Measurements from ENCODE around the gene CALU. TPM values are rescaled to one million over a fixed set of nuclear protein-coding genes. Genes with fewer than 3 reads are reported as not detected.

Gene CALU
- total and polyA plus RNA-seq, 9 donors: 38.9 to 187 (median 71.0) TPM

DNA sequence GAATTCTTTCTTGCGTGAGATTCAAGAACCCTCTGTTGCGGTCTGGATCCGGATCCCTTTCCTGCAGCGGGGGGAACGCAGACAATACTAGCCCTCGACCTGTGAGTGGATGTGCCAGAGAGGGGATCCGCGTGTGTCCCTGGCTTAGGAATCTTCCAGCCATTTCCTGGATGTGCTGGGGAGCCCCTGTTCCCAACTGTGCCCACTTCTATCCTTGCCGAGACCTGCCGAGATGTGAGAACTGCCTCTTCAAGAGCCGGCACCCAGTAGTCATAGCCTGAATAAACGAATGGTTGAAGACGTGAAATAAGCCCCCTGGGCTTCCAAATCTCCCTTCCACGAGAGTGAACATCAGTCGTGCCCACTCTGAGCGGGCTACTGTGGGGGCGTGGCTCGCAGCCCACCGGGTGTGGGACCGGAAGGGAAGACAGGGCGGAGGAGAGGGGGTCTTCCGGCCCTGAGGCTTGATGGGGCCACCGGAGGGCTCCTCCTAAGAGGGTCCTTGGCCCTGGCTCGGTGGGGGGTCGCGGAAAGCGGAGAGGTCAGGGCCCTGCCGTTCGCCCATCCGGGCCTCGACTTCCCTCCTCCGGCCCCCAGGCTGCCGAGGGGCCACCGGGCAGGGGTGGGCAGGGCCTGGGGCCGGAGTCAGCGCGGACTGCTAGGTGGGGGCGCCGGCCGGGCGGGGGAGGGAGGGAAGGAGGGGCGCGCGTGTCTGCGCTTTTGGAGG lies 51.3 kb downstream of the CALU start:
- intact Hi-C loops (cut with DNase I): loop anchor here in 1 of 4 donors (2.0 kb wide), 1 partner anchor 40 kb away; the partner anchor contains the start of gene FLNC
- H3K4me3 ChIP-seq: peak overlapping the region; percentile 70
- no peaks in the 10 kb centered on the region for H3K36me3 ChIP-seq
- 8 to 21% (median 18%) methylated on average over 25 to 45 of the region's 45 CpGs for WGBS, 3 donors
- no peak for TF ChIP-seq EP300 (IDR thresholded peaks at IDR 0.05)
- TF ChIP-seq POLR2A (IDR thresholded peaks at IDR 0.05): no peak
- TF ChIP-seq, protein P1, sequence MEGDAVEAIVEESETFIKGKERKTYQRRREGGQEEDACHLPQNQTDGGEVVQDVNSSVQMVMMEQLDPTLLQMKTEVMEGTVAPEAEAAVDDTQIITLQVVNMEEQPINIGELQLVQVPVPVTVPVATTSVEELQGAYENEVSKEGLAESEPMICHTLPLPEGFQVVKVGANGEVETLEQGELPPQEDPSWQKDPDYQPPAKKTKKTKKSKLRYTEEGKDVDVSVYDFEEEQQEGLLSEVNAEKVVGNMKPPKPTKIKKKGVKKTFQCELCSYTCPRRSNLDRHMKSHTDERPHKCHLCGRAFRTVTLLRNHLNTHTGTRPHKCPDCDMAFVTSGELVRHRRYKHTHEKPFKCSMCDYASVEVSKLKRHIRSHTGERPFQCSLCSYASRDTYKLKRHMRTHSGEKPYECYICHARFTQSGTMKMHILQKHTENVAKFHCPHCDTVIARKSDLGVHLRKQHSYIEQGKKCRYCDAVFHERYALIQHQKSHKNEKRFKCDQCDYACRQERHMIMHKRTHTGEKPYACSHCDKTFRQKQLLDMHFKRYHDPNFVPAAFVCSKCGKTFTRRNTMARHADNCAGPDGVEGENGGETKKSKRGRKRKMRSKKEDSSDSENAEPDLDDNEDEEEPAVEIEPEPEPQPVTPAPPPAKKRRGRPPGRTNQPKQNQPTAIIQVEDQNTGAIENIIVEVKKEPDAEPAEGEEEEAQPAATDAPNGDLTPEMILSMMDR (IDR thresholded peaks at IDR 0.05): no peak
- H3K4me1 ChIP-seq (ENCODE audit: insufficient read depth): peaks cover 4% of the 10 kb centered on the region
- DNase-seq: peak in 4 of 5 donors; percentile 29 to 50 (median 37)
- no peaks in the 10 kb centered on the region for H3K9me3 ChIP-seq
- H3K27me3 ChIP-seq: no peaks in the 10 kb centered on the region
- peak overlapping the region; percentile 23 to 39 for H3K27ac ChIP-seq

DNA sequence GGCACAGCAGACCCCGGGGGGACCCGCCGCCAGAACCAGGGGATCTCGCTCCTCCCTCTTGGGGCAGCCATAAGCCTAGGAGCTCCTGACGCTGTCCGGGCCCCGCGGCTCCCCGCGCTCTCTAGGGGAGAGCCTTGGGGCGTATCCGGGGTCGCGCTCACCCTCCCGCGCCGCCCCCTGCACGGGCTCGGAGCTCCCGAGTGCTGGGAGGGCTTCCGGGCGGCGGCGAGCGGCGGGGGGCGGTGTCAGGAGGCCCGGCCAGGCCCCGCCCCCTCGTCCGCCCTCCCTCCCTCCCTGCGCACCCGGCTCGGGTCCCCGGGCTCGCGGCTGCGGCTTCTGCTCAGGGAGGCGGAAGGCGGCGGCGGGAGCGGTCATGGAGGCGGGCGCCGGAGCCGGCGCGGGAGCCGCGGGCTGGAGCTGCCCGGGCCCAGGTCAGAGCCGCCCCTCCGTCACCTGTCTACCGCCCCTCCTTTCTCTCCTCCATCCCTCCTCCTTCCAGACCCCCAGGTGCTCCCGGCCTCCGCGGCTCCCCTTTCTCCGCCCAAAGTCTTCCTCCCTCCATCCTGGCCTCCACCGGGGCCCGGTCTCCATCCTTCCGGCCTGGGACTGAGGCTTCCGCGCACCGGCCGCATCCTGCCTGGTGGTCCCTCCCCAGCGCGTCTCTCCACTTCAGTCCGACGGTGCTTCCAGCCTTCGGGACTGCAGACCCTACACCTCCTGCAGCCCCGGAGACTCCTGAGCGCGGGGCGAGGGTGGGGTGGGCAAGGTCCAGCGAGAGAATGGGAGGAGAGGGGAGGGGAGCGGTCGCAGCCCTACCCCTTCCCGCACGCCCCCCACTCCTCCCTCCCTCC lies 52.2 kb downstream of the CALU start, which contains the start of gene CCDC136:
Gene CCDC136, plus strand, starts transcription at position 848 of the 851 bp plus-strand sequence. CDS start 444 bp downstream, outside the sequence.
- peak; percentile 64 to 74 (median 69) for DNase-seq
- TF ChIP-seq EP300 (IDR thresholded peaks at IDR 0.05): no peak
- TF ChIP-seq, protein P1 (IDR thresholded peaks at IDR 0.05): no peak
- peak within 1 kb of the TSS; percentile 23 to 39 for H3K27ac ChIP-seq
- H3K4me1 ChIP-seq (ENCODE audit: insufficient read depth): peaks cover 4% of the 10 kb centered on the region
- H3K36me3 ChIP-seq: no peaks in the 10 kb centered on the region
- intact Hi-C loops (cut with DNase I): loop anchor here in 1 of 4 donors (2.0 kb wide), 1 partner anchor 39 kb away; the partner anchor contains the start of gene FLNC
- peak within 1 kb of the TSS; percentile 70 for H3K4me3 ChIP-seq
- no peaks in the 10 kb centered on the region for H3K9me3 ChIP-seq
- H3K27me3 ChIP-seq: no peaks in the 10 kb centered on the region
- 0 to 1% (median 1%) methylated on average over 58 to 79 of the region's 80 CpGs for WGBS, 3 donors

DNA sequence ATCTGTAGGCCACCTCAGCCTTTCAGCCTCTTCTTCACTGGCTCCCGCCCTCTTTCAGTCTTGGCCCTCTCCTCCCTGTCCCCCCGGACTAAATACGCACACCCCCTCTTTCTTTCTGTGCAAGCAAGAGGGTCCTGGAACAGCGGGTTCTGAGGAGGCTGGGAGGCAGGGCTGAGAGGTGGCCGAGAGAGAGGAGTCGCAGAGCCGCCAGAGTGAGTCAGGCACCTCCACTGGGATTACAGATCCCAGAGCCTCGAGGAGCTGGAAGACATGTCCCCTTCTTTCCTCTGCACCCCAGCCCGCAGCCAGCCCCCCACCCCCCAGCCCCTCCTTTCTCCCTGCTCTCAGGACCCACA lies 52.8 kb downstream of the CALU start:
- no peak overlapping the region for H3K27ac ChIP-seq
- no peaks in the 10 kb centered on the region for H3K27me3 ChIP-seq
- DNase-seq: no peak
- TF ChIP-seq POLR2A (IDR thresholded peaks at IDR 0.05) (no peak), EP300 (IDR thresholded peaks at IDR 0.05) (no peak)
- TF ChIP-seq, protein P1 (IDR thresholded peaks at IDR 0.05): no peak
- WGBS, 3 donors: 1 to 7% (median 3%) methylated on average over 9 of the region's 9 CpGs
- intact Hi-C loops (cut with DNase I): loop anchor here in 1 of 4 donors (2.0 kb wide), 1 partner anchor 39 kb away; the partner anchor contains the start of gene FLNC
- H3K36me3 ChIP-seq: no peaks in the 10 kb centered on the region
- H3K4me3 ChIP-seq: peak overlapping the region; percentile 70
- H3K9me3 ChIP-seq: no peaks in the 10 kb centered on the region
- H3K4me1 ChIP-seq (ENCODE audit: insufficient read depth): peaks cover 4% of the 10 kb centered on the region

DNA sequence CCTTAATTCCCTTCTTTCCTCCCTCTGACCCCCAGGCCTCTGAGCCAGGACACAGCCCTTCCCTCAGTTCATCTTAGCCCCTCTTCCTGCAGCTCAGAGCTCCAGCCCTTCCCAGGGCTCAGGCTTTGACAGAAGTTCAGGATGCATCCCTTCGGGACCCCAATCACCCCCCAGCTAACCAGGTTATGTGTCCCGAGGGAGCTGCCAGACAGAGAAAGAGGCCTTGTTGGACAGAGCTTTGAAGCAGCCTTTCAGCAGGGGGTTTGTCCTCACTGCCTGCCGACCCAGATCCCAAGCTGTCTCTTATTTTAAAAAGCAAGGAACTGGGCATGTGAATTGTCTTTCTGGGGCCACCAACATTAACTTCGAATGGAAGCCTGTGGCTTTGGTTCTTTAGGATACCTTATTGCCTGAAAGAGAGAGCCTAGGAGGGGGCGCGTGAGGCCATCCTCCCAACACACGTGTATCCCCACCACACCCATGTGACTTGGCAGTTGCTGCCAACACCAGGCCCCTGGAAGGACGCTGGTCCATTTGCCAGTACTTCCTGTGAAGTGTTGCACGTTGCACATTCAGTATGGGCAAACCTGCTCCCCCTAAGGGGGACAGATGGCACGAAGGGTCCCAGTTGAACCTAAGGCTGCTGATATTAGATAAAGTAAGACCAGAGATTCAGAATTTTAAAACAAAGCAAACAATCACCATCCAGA lies 53.5 kb downstream of the CALU start:
- Histone ChIP-seq H3K27ac (no peak overlapping the region), H3K4me1 (ENCODE audit: insufficient read depth) (peaks cover 4% of the 10 kb centered on the region), H3K9me3 (no peaks in the 10 kb centered on the region), H3K36me3 (no peaks in the 10 kb centered on the region), H3K4me3 (no peak overlapping the region), H3K27me3 (no peaks in the 10 kb centered on the region)
- DNase-seq: no peak
- intact Hi-C loops (cut with DNase I): no loop called here
- no peak for TF ChIP-seq EP300 (IDR thresholded peaks at IDR 0.05)
- TF ChIP-seq POLR2A (IDR thresholded peaks at IDR 0.05): no peak
- whole genome bisulfite sequencing, 3 donors: 60 to 67% (median 62%) methylated on average over 10 of the region's 10 CpGs
